A549 (cell line): ENCODE data around the gene GOLGA6B. TPM values are rescaled to one million over a fixed set of nuclear protein-coding genes. Genes with fewer than 3 reads are reported as not detected.
"Not testable (repeated sequence)": the region's sequence is repeated elsewhere in the genome, so short reads cannot be mapped to it uniquely, and the experiment has no call there.

Source experiments
- ATAC-seq, 2 experiments: fragments of 200-7000 bp in 1 of 2; fragments of >200 bp in 1 of 2; cut with Nextera tagmentation in 1 of 2; cut with Tn5 transposase in 1 of 2; 3 replicates each; pipeline versions ENCODE4 v1.8.0 to v1.9.1; 2018 to 2020; ENCODE audit warnings: mild to moderate bottlenecking in 1 of 2, moderate library complexity in 1 of 2
- CTCF ChIA-PET: fragments of 300-600 bp; sonication (Branson Sonifier 250); formaldehyde crosslinking; extraction: SDS; loops from one replicate; lab custom pipeline; 2021; ENCODE audit warnings: antibody characterized with exemption, inconsistent platforms; lab: Yijun Ruan, JAX
- POLR2A ChIA-PET: fragments of 350-600 bp; formaldehyde crosslinking; extraction: SDS; loops from one replicate; lab custom pipeline; 2021; ENCODE audit warnings: antibody characterized with exemption, inconsistent platforms; lab: Yijun Ruan, JAX
- DNase-seq, 2 experiments: peaks; one replicate each; pipeline versions ENCODE4 v3.0.0 to v3.0.0-alpha.2; 2011 to 2016; ENCODE audit warnings: low read depth in 1 of 2, low spot score in 1 of 2
- FAIRE-seq: peaks from 2 replicates; lab custom pipeline; 2011; peaks lifted over from hg19 to GRCh38; lab: Jason Lieb, UNC
- H3K27ac ChIP-seq, 2 experiments: fragments of >200 bp; sonication (Bioruptor Twin); formaldehyde crosslinking; 3 replicates each; pipeline ENCODE4 v1.5.1; 2016 to 2017
- H3K4me1 ChIP-seq: fragments of >200 bp; sonication (Bioruptor Twin); formaldehyde crosslinking; 3 replicates; pipeline ENCODE4 v1.6.1; 2016
- H3K4me2 ChIP-seq: fragments of >200 bp; sonication (Bioruptor Twin); formaldehyde crosslinking; 3 replicates; pipeline ENCODE4 v1.6.1; 2016
- H3K4me3 ChIP-seq: fragments of >200 bp; sonication (Bioruptor Twin); formaldehyde crosslinking; 3 replicates; pipeline ENCODE4 v1.5.1; 2016
- H3K9me3 ChIP-seq: fragments of >200 bp; sonication (Bioruptor Twin); formaldehyde crosslinking; 3 replicates; pipeline ENCODE4 v1.6.1; 2016
- CTCF ChIP-seq: fragments of >200 bp; sonication (Bioruptor Twin); formaldehyde crosslinking; IDR thresholded peaks from 3 replicates; pipeline ENCODE4 v1.5.1; 2016
- JUN ChIP-seq, 2 experiments: fragments of >200 bp; sonication (Bioruptor Twin); formaldehyde crosslinking; IDR thresholded peaks; 2 replicates in 1 of 2; 3 replicates in 1 of 2; pipeline ENCODE4 v1.6.1; 2016 to 2017
- MAX ChIP-seq: IDR thresholded peaks from 2 replicates; pipeline ENCODE4 v1.6.1; 2012
- RAD21 ChIP-seq, 2 experiments: fragments of >200 bp in 1 of 2; sonication (Bioruptor Twin) in 1 of 2; formaldehyde crosslinking in 1 of 2; IDR thresholded peaks in 1 of 2; conservative IDR thresholded peaks in 1 of 2; 2 replicates in 1 of 2; 3 replicates in 1 of 2; pipeline ENCODE4 v1.6.1; 2012 to 2018; ENCODE audit warnings: inconsistent platforms in 1 of 2
- RFX5 ChIP-seq: fragments of 450-650 bp; IDR thresholded peaks from 2 replicates; pipeline ENCODE4 v1.7.1; 2014; ENCODE audit warnings: antibody characterized with exemption, mild to moderate bottlenecking, moderate library complexity
- SMC3 ChIP-seq: fragments of >200 bp; sonication (Bioruptor Twin); formaldehyde crosslinking; IDR thresholded peaks from 3 replicates; pipeline ENCODE4 v1.6.1; 2018; ENCODE audit warnings: inconsistent platforms
- TFCP2L1 ChIP-seq: fragments of 250-450 bp; sonication (Bioruptor Pico); IDR thresholded peaks from 2 replicates; pipeline ENCODE4 v1.5.0; 2021; ENCODE audit warnings: mild to moderate bottlenecking
- WGBS: methylation state at CpG from one replicate; pipeline ENCODE4 v1.1.6; 2017; ENCODE audit errors: missing lambda C conversion rate; 5-methylcytosine and 5-hydroxymethylcytosine counted together
- polyA plus RNA-seq, 4 experiments: library from polyadenylated mRNA; depleted of rRNA in 3 of 4; stranded (reverse); fragments of >200 nt; fragmentation: RNase III in 1 of 4; extraction: RNeasy Plus Mini Kit Qiagen cat#74134 plus additional on column Dnase treatment in 1 of 4; gene quantifications; 2 replicates in 3 of 4; 3 replicates in 1 of 4; pipeline ENCODE4 v1.2.3, GENCODE V29; 2011 to 2017

The GOLGA6B gene
- polyA plus RNA-seq, 2 of the 4 experiments (the other 2 are of a cell fraction) = not detected

DNA sequence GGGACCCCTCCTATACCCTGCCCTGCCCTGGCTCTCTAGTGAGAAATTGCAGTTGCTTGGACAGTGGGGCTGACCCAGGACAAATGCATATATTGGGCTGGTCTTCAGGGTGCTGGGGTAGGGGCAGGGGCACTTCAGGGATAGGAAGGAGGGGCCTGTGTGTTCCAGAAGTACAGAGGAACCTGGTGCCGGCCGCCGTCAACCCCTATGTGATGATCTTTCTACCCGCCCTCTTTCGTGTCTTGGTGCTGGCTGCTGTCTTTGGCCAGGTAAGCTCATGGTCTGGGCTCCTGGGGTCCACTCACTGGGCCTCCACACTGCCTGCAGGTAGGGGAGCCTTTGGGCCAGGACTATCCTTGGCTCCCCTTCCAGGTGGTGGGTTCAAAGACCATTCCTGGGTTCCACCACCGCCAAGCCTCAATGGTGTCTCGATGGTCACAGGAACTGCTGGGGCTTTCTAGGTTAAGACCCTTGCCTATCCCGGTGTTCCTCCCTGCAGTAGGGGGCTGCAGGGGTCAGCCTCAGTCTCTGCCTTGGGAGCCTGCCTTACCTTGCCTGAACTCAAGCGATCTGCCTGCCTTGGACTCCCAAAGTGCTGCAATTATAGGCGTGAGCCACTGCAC is 5.8 kb upstream of the GOLGA6B start:
- H3K4me3 ChIP-seq, POLR2A ChIA-PET, DNase-seq, H3K4me2 ChIP-seq, FAIRE-seq, ATAC-seq, H3K27ac ChIP-seq, H3K9me3 ChIP-seq, H3K4me1 ChIP-seq, CTCF ChIA-PET: not testable (repeated sequence)
- 68% methylated on average over 8 of the region's 10 CpGs for WGBS

- ATAC-seq = peak in 1 of 2 experiments; percentile 78; a peak in 1 of 6 replicates
Observed at GRCh38 chr15:72656014-72656413, 1.5 kb downstream of the GOLGA6B start.

GRCh38 chr15:72661081-72661480 is 6.6 kb downstream of the GOLGA6B start:
- H3K27ac ChIP-seq, H3K4me2 ChIP-seq, FAIRE-seq, ATAC-seq, H3K4me3 ChIP-seq, H3K9me3 ChIP-seq, POLR2A ChIA-PET, H3K4me1 ChIP-seq, CTCF ChIA-PET, DNase-seq: not testable (repeated sequence)
- 73% methylated on average over 9 of the region's 10 CpGs for WGBS

More at GRCh38 chr15:72656014-72656413, 1.5 kb downstream of the GOLGA6B start:
- H3K9me3 ChIP-seq, H3K27ac ChIP-seq, FAIRE-seq, POLR2A ChIA-PET, CTCF ChIA-PET, DNase-seq, H3K4me3 ChIP-seq, H3K4me2 ChIP-seq, H3K4me1 ChIP-seq: not testable (repeated sequence)
- no CpG with 5 or more reads among the region's 3 CpGs for WGBS

- POLR2A ChIA-PET, H3K4me2 ChIP-seq, ATAC-seq, DNase-seq, H3K27ac ChIP-seq, CTCF ChIA-PET, H3K9me3 ChIP-seq, H3K4me3 ChIP-seq, H3K4me1 ChIP-seq, FAIRE-seq: not testable (repeated sequence)
- WGBS = no CpG with 5 or more reads among the region's 8 CpGs
Observed at GRCh38 chr15:72663931-72664330, 9.4 kb downstream of the GOLGA6B start.

DNA sequence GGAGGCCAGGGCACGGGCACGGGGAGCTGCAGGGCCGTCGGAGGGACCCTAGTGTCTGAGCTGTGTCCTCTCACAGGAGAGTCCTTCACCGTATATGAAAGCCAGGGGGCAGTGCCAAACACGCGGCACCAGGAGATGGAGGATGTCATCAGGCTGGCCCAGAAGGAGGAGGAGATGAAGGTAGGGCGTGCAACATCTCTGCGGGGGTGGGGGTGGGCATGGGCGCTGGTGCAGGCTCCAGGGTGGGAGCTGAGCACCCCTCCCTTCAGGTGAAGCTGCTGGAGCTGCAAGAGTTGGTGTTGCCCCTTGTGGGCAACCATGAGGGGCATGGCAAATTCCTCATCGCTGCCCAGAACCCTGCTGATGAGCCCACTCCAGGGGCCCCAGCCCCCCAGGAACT is 11.2 kb downstream of the GOLGA6B start:
- H3K9me3 ChIP-seq, POLR2A ChIA-PET, CTCF ChIA-PET, H3K27ac ChIP-seq, ATAC-seq, FAIRE-seq, H3K4me2 ChIP-seq, H3K4me3 ChIP-seq, H3K4me1 ChIP-seq, DNase-seq: not testable (repeated sequence)
- WGBS = no CpG with 5 or more reads among the region's 11 CpGs

DNA sequence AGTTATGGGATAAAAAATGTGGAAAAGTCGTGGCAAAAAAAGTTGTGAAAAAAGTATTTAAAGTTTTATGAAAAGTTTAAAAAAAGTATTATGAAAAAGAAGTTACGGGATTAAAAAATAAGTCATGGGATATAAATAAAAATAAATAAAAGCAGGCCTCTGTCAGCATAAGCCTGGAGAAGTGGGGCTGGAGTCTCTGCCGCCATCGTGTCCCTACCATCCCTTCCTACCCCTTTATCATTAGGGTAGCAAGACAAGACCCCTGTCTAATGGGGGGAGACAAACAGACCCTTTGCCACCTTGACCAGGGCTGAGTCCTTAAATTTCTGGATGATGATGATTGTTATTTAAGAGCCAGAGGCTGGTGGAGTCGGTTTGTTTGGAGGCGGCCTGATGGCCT is 15.3 kb downstream of the GOLGA6B start:
- CTCF ChIA-PET = interaction anchor here (1.6 kb wide), 1 partner anchor 98 kb away, joined by 6 read pairs; no protein-coding TSS in a partner anchor
- H3K9me3 ChIP-seq, DNase-seq, H3K4me2 ChIP-seq, H3K4me3 ChIP-seq, H3K4me1 ChIP-seq, ATAC-seq, FAIRE-seq, POLR2A ChIA-PET: not testable (repeated sequence)
- 83% methylated on average over 3 of the region's 6 CpGs for WGBS
- H3K27ac ChIP-seq = 0 out of 6 replicates have a peak overlapping the region, but pooled peaks of 1 of the 2 experiments have one; percentile 53

DNA sequence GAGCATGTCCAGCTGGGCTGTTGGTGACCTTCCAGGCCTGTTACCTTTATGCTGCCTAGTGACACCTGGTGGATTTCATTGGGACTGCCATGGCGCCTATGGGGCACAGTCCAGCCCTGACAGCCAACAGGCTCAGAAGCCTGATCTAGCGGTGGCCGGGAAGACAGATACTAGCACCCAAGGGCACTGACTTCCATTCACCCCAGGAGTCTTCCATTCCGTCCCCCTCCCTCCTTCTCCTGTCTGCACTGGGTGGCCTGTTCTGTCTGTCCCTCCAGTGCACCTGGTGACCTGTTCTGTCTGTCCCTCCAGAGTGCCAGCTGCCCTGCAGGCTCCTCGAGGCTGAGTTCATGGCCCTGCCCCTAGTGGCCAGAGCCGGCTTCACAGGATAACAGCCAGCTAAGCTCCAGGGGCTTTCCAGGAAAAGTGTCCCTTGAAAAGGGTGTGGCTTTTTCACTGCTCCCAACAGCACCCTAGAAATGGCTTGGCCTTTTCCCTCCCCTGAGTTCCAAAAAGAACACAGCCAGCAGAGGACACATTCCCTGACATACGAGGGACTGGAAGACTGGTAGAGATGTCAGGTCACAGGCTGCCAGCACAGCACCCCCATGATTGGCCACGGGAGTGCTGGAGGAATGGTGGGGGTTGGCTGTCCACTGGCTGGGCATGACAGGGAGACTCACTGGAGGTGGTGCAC is 16.3 kb downstream of the GOLGA6B start:
- peak; percentile 88 to 90 for DNase-seq
- ChIA-PET CTCF (interaction anchor here (0.6 to 2.2 kb wide), 31 partner anchors 10 to 595 kb away, joined by 3 to 53 read pairs (median 3); partner anchors contain the start of genes BBS4 and HIGD2B), POLR2A (interaction anchor here (1.6 kb wide), 1 partner anchor 15 kb away, joined by 7 read pairs; the partner anchor contains the start of genes BBS4 and HIGD2B)
- ATAC-seq = peak; percentile 99 to 100
- 10% methylated on average over 8 of the region's 8 CpGs for WGBS
- H3K4me3 ChIP-seq = peak overlapping the region; percentile 35; the same call in 2 of the 3 replicates
- FAIRE-seq, H3K9me3 ChIP-seq, H3K4me1 ChIP-seq: not testable (repeated sequence)
- H3K27ac ChIP-seq = peak overlapping the region; percentile 45 to 82
- peak overlapping the region; percentile 89 for H3K4me2 ChIP-seq
- TF ChIP-seq SMC3 (peak; percentile 51), JUN (IDR thresholded peaks at IDR 0.05) (0 out of 5 replicates have a peak, but pooled peaks of 1 of the 2 experiments have one; percentile 13), TFCP2L1 (CRISPR knock-in tag) (0 out of 2 replicates have a peak, but pooled peaks have one; percentile 39), RAD21 (conservative IDR thresholded peaks at IDR 0.05 in 1 of 2, IDR thresholded peaks at IDR 0.05 in 1 of 2) (peak; percentile 29 to 59; a peak in 4 of 5 replicates), CTCF (peak; percentile 81), RFX5 (0 out of 2 replicates have a peak, but pooled peaks have one; percentile 22), MAX (peak; percentile 68)
- TF ChIP-seq, all 56 proteins: peak for 7; not testable (repeated sequence) for 49
